Adrenal gland (tissue), 5 donors: Measurements from ENCODE around the gene CREB5.

Experiments used
- CTCF ChIP-seq, 6 experiments: fragments of 450-650 bp in 4 of 6; fragments of 200-600 bp in 2 of 6; sonication (generic) in 1 of 6; IDR thresholded peaks; 1 replicate in 5 of 6; 2 replicates in 1 of 6; pipeline versions ENCODE4 v1.5.1 to v1.8.0; 2016 to 2021; ENCODE audit warnings: antibody characterized with exemption in 6 of 6, mild to moderate bottlenecking in 2 of 6, moderate library complexity in 1 of 6
- POLR2A ChIP-seq, 2 donors: fragments of 450-650 bp; IDR thresholded peaks; one replicate each; pipeline ENCODE4 v1.6.1; 2017; ENCODE audit warnings: antibody characterized with exemption in 2 of 2, mild to moderate bottlenecking in 2 of 2, moderate library complexity in 1 of 2
- donor health status: DM: no; HTN: no; CAD: no.

- TF ChIP-seq CTCF (IDR thresholded peaks at IDR 0.05) (no peak), POLR2A (IDR thresholded peaks at IDR 0.05) (no peak)
These were observed 193.2 kb downstream of the CREB5 start for GRCh38 chr7:28605427-28606085.
